ENCODE results near the gene TMEM132D. TPM values are rescaled to one million over a fixed set of nuclear protein-coding genes. Genes with fewer than 3 reads are reported as not detected.

The TMEM132D gene
- total RNA-seq, 1 experiment from 2014 or later, result not detected

DNA sequence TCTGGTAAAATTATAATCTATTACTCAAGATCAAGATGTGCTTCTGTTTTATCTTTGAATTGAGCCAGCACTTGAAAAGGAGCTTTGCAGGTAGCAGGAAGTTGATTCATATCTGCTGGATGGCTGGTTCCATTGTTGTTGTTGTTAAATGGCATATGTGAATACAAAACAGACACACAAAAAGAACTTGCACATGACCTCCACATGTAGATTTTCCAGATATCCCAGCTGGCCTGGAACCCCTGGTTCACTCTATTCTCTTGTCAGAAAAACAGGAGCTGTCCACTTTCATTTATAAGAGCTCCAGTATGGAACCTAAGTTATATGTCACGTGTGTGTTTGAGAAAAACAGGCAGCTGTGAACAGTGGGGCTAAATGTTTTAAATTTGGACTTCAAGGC lies 273.9 kb downstream of the TMEM132D start:
- no peaks in the 10 kb centered on the region for H3K36me3 ChIP-seq (ENCODE audit: control insufficient read depth, insufficient read depth, low read length)
- H3K9me3 ChIP-seq (ENCODE audit: control insufficient read depth, insufficient read depth, low read depth, low read length), result no peaks in the 10 kb centered on the region
- ATAC-seq (no peak), DNase-seq (ENCODE audit: low read depth, low spot score) (no peak)
- no peaks in the 10 kb centered on the region for H3K4me1 ChIP-seq (ENCODE audit: control insufficient read depth, insufficient read depth, low read length)
- ChIA-PET POLR2A (no interaction called here), CTCF (no interaction called here)
- H3K27ac ChIP-seq (ENCODE audit: low read length), result no peak overlapping the region
- intact Hi-C loops (cut with micrococcal nuclease; ENCODE audit: unreplicated experiment) (no loop called here), in situ Hi-C loops (cut with HindIII; ENCODE audit: low pct_unique_long_range_greater_than_20kb, low sequenced_read_pairs) (no loop called here)
- no TSS peak for BruUV-seq (replicated peaks)
- H3K4me3 ChIP-seq (ENCODE audit: low read depth in 2 of 2, low read length in 2 of 2), result no peak overlapping the region
- TF ChIP-seq TCF7L2 (IDR thresholded peaks at IDR 0.05; ENCODE audit: low read depth, low read length), result no peak
- TF ChIP-seq, protein P1, sequence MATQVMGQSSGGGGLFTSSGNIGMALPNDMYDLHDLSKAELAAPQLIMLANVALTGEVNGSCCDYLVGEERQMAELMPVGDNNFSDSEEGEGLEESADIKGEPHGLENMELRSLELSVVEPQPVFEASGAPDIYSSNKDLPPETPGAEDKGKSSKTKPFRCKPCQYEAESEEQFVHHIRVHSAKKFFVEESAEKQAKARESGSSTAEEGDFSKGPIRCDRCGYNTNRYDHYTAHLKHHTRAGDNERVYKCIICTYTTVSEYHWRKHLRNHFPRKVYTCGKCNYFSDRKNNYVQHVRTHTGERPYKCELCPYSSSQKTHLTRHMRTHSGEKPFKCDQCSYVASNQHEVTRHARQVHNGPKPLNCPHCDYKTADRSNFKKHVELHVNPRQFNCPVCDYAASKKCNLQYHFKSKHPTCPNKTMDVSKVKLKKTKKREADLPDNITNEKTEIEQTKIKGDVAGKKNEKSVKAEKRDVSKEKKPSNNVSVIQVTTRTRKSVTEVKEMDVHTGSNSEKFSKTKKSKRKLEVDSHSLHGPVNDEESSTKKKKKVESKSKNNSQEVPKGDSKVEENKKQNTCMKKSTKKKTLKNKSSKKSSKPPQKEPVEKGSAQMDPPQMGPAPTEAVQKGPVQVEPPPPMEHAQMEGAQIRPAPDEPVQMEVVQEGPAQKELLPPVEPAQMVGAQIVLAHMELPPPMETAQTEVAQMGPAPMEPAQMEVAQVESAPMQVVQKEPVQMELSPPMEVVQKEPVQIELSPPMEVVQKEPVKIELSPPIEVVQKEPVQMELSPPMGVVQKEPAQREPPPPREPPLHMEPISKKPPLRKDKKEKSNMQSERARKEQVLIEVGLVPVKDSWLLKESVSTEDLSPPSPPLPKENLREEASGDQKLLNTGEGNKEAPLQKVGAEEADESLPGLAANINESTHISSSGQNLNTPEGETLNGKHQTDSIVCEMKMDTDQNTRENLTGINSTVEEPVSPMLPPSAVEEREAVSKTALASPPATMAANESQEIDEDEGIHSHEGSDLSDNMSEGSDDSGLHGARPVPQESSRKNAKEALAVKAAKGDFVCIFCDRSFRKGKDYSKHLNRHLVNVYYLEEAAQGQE (IDR thresholded peaks at IDR 0.05; ENCODE audit: insufficient read depth in 1 of 2, low read depth in 2 of 2, low read length in 1 of 2), result no peak
- H3K27me3 ChIP-seq (ENCODE audit: control insufficient read depth, insufficient read depth, low read length), result no peaks in the 10 kb centered on the region

DNA sequence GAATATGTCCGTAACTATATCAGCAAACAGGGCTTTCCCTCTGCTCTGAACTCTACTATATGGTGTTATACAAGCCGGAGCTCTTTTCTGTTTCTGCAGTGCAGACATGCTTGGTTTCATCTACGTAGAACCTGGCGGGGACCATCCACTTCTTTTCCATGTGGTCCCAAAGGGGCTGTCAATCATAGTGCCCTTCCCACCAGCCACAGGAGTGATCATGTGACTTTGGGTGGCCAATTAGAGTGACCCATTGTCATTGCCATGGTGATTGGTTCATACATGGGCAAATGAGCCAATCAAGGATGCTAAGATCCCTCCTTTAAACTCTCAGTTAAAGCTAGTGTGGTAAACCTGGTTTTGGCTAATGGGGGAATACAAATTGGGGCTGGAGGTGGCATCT lies 281.3 kb downstream of the TMEM132D start:
- in situ Hi-C loops (cut with HindIII; ENCODE audit: low pct_unique_long_range_greater_than_20kb, low sequenced_read_pairs), result no loop called here
- ChIA-PET POLR2A (no interaction called here), CTCF (no interaction called here)
- H3K27ac ChIP-seq (ENCODE audit: low read length), result no peak overlapping the region
- no peaks in the 10 kb centered on the region for H3K36me3 ChIP-seq (ENCODE audit: control insufficient read depth, insufficient read depth, low read length)
- TF ChIP-seq TCF7L2 (IDR thresholded peaks at IDR 0.05; ENCODE audit: low read depth, low read length) (no peak), POLR2AphosphoS5 (IDR thresholded peaks at IDR 0.05; ENCODE audit: low read depth, low read length) (no peak), SIN3A (IDR thresholded peaks at IDR 0.05; ENCODE audit: borderline replicate concordance, insufficient read depth, low read depth, low read length) (no peak)
- TF ChIP-seq, protein P1 (IDR thresholded peaks at IDR 0.05; ENCODE audit: insufficient read depth in 1 of 2, low read depth in 2 of 2, low read length in 1 of 2), result no peak
- TF ChIP-seq, protein P2, sequence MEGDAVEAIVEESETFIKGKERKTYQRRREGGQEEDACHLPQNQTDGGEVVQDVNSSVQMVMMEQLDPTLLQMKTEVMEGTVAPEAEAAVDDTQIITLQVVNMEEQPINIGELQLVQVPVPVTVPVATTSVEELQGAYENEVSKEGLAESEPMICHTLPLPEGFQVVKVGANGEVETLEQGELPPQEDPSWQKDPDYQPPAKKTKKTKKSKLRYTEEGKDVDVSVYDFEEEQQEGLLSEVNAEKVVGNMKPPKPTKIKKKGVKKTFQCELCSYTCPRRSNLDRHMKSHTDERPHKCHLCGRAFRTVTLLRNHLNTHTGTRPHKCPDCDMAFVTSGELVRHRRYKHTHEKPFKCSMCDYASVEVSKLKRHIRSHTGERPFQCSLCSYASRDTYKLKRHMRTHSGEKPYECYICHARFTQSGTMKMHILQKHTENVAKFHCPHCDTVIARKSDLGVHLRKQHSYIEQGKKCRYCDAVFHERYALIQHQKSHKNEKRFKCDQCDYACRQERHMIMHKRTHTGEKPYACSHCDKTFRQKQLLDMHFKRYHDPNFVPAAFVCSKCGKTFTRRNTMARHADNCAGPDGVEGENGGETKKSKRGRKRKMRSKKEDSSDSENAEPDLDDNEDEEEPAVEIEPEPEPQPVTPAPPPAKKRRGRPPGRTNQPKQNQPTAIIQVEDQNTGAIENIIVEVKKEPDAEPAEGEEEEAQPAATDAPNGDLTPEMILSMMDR (IDR thresholded peaks at IDR 0.05), result no peak
- intact Hi-C loops (cut with micrococcal nuclease; ENCODE audit: unreplicated experiment), result no loop called here
- no peak overlapping the region for H3K4me3 ChIP-seq (ENCODE audit: low read depth in 2 of 2, low read length in 2 of 2)
- no peak for DNase-seq (ENCODE audit: low read depth, low spot score)
- no TSS peak for BruUV-seq (replicated peaks)
- no peaks in the 10 kb centered on the region for H3K27me3 ChIP-seq (ENCODE audit: control insufficient read depth, insufficient read depth, low read length)
- no peaks in the 10 kb centered on the region for H3K9me3 ChIP-seq (ENCODE audit: control insufficient read depth, insufficient read depth, low read depth, low read length)
- ATAC-seq, result no peak
- no peaks in the 10 kb centered on the region for H3K4me1 ChIP-seq (ENCODE audit: control insufficient read depth, insufficient read depth, low read length)
